Neural cell (in vitro differentiated cells): ENCODE measurements around the gene CCDC80. TPM values are rescaled to one million over a fixed set of nuclear protein-coding genes. Genes with fewer than 3 reads are reported as not detected.

Experiments
- H2AFZ ChIP-seq: fragments of 200-600, 300-800 bp; sonication (generic), shearing (Covaris generic); 2 replicates; pipeline ENCODE4 v1.6.0; 2014; ENCODE audit warnings: low read depth, mild to moderate bottlenecking, antibody characterized with exemption, low read length, moderate library complexity
- H3F3A ChIP-seq: fragments of 200-600 bp; shearing (Covaris generic); 2 replicates; pipeline ENCODE4 v1.6.1; 2016; ENCODE audit warnings: mild to moderate bottlenecking, moderate library complexity, mixed read lengths, antibody characterized with exemption, low read length; ENCODE audit not compliant: insufficient read depth, poor library complexity, severe bottlenecking
- H3K27ac ChIP-seq: fragments of 200-600, 300-800 bp; sonication (generic), shearing (Covaris generic); 2 replicates; pipeline ENCODE4 v1.5.1; 2014; ENCODE audit warnings: mild to moderate bottlenecking, low read length, moderate library complexity
- H3K27me3 ChIP-seq: fragments of 300-800, 200-600 bp; sonication (generic), shearing (Covaris generic); 2 replicates; pipeline ENCODE4 v1.6.0; 2014; ENCODE audit warnings: mild to moderate bottlenecking, low read depth, low read length, moderate library complexity; ENCODE audit not compliant: insufficient read depth
- H3K36me3 ChIP-seq: fragments of 300-800, 200-600 bp; sonication (generic), shearing (Covaris generic); 2 replicates; pipeline ENCODE4 v1.5.1; 2014; ENCODE audit warnings: mild to moderate bottlenecking, antibody characterized with exemption, low read length, moderate library complexity; ENCODE audit not compliant: insufficient read depth
- H3K4me2 ChIP-seq: fragments of 300-800, 200-600 bp; sonication (generic), shearing (Covaris generic); 2 replicates; pipeline ENCODE4 v1.6.0; 2014; ENCODE audit warnings: mild to moderate bottlenecking, low read length
- H3K4me3 ChIP-seq: fragments of 300-800, 200-600 bp; sonication (generic), shearing (Covaris generic); 2 replicates; pipeline ENCODE4 v1.5.1; 2014; ENCODE audit warnings: mild to moderate bottlenecking, low read length, moderate library complexity
- H3K79me2 ChIP-seq: fragments of 200-600 bp; shearing (Covaris generic); replicated peaks from 2 replicates; pipeline ENCODE4 v1.6.0; 2014; ENCODE audit warnings: mild to moderate bottlenecking, low read length, moderate library complexity; ENCODE audit not compliant: insufficient read depth
- H3K9ac ChIP-seq: fragments of 300-800, 200-600 bp; sonication (generic), shearing (Covaris generic); 2 replicates; pipeline ENCODE4 v1.6.1; 2016; ENCODE audit warnings: mild to moderate bottlenecking, low read length, mixed read lengths
- H3K9me2 ChIP-seq: fragments of 200-600 bp; shearing (Covaris generic); 2 replicates; pipeline ENCODE4 v1.6.1; 2016; ENCODE audit warnings: mild to moderate bottlenecking, low read length, mixed read lengths; ENCODE audit not compliant: insufficient read depth
- H3K9me3 ChIP-seq: fragments of 200-600, 300-800 bp; sonication (generic), shearing (Covaris generic); 2 replicates; pipeline ENCODE4 v1.6.1; 2016; ENCODE audit warnings: mild to moderate bottlenecking, mixed run types, low read length, moderate library complexity, mixed read lengths
- H4K20me1 ChIP-seq: fragments of 200-600 bp; shearing (Covaris generic); 2 replicates; pipeline ENCODE4 v1.6.1; 2016; ENCODE audit warnings: mild to moderate bottlenecking, mixed run types; ENCODE audit not compliant: insufficient read depth
- CTCF ChIP-seq: fragments of 450-650 bp; IDR thresholded peaks from 2 replicates; pipeline ENCODE4 v1.5.1; 2014; ENCODE audit warnings: antibody characterized with exemption, mild to moderate bottlenecking, moderate library complexity; ENCODE audit not compliant: poor library complexity, severe bottlenecking
- EP300 ChIP-seq: fragments of 450-650 bp; conservative IDR thresholded peaks from 2 replicates; pipeline ENCODE4 v1.6.1; 2014; ENCODE audit warnings: antibody characterized with exemption, mild to moderate bottlenecking, moderate library complexity; ENCODE audit not compliant: poor library complexity, severe bottlenecking
- EZH2 ChIP-seq: fragments of 200-600, 300-800 bp; shearing (Covaris generic), sonication (generic); IDR thresholded peaks from 2 replicates; pipeline ENCODE4 v1.6.1; 2014; ENCODE audit warnings: antibody characterized with exemption, low read length, borderline replicate concordance, mild to moderate bottlenecking; ENCODE audit not compliant: insufficient read depth, poor library complexity, severe bottlenecking
- MXI1 ChIP-seq: fragments of 450-650 bp; conservative IDR thresholded peaks from 2 replicates; pipeline ENCODE4 v1.6.1; 2014; ENCODE audit warnings: antibody characterized with exemption, mild to moderate bottlenecking; ENCODE audit not compliant: poor library complexity, severe bottlenecking
- POLR2AphosphoS5 ChIP-seq: IDR thresholded peaks from 2 replicates; pipeline ENCODE4 v1.6.1; 2012
- RAD21 ChIP-seq: fragments of 450-650 bp; conservative IDR thresholded peaks from 2 replicates; pipeline ENCODE4 v1.6.1; 2014; ENCODE audit warnings: antibody characterized with exemption, mild to moderate bottlenecking, moderate library complexity
- REST ChIP-seq: IDR thresholded peaks from 2 replicates; pipeline ENCODE4 v1.6.1; 2012; ENCODE audit warnings: borderline replicate concordance
- SMC3 ChIP-seq: fragments of 450-650 bp; conservative IDR thresholded peaks from 2 replicates; pipeline ENCODE4 v1.6.1; 2014; ENCODE audit warnings: antibody characterized with exemption, mild to moderate bottlenecking, moderate library complexity; ENCODE audit not compliant: poor library complexity
- TAF1 ChIP-seq: IDR thresholded peaks from 2 replicates; pipeline ENCODE4 v1.6.1; 2012; ENCODE audit warnings: low read depth
- polyA plus RNA-seq: library from polyadenylated mRNA; depleted of rRNA; stranded (reverse); fragments of >200 nt; gene quantifications from 2 replicates; pipeline ENCODE4 v1.2.3, GENCODE V29; 2014

CCDC80 gene
- polyA plus RNA-seq, 1 donor from 2014 or later: 0.14 TPM

GRCh38 chr3:112550859-112551258, 90.1 kb downstream of the CCDC80 start:
- Histone ChIP-seq H3K4me2 (no peak overlapping the region), H3F3A (no peaks in the 10 kb centered on the region), H4K20me1 (no peaks in the 10 kb centered on the region), H3K36me3 (no peaks in the 10 kb centered on the region), H3K79me2 (no peaks in the 10 kb centered on the region), H3K9ac (no peak overlapping the region), H2AFZ (no peak overlapping the region), H3K27ac (no peak overlapping the region), H3K4me3 (no peak overlapping the region), H3K9me2 (no peaks in the 10 kb centered on the region), H3K27me3 (no peaks in the 10 kb centered on the region), H3K9me3 (no peaks in the 10 kb centered on the region)
- TF ChIP-seq MXI1 (no peak), RAD21 (no peak), EZH2 (no peak), SMC3 (no peak), REST (no peak), EP300 (no peak), CTCF (no peak), TAF1 (no peak), POLR2AphosphoS5 (no peak)

Other genes with a start within 250 kb of the CCDC80 start
- gene BTLA, start 141.7 kb downstream of the CCDC80 start, polyA plus RNA-seq: not detected in 2 replicates
- gene ATG3, start 79.2 kb downstream of the CCDC80 start, polyA plus RNA-seq: 37.1 and 49.3 TPM in 2 replicates
- gene SLC35A5, start 79.1 kb downstream of the CCDC80 start, polyA plus RNA-seq: 79.0 and 100 TPM in 2 replicates
- gene CD200R1L, start 205.7 kb upstream of the CCDC80 start, polyA plus RNA-seq: not detected in 2 replicates